Measurements from ENCODE around the gene MEF2D.

DNA sequence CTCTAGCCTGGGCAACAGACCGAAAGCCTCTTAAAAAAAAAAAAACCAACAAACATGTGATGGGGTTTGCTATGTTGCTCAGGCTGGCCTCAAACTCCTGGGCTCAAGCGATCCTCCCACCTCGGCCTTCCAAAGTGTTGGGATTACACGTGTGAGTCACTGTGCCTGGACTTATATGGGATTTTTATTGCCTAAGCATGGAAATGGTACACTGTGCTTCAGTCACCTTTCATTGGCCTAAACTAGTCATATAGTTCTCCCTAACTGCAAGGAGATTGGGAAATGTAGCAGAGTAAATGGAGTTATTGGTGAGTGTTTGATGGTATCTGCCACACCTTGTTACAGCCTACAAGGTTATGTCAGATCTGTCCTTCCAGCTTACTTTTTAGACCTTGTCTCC lies 17.2 kb upstream of the MEF2D start:
- TF ChIP-seq, protein P1, sequence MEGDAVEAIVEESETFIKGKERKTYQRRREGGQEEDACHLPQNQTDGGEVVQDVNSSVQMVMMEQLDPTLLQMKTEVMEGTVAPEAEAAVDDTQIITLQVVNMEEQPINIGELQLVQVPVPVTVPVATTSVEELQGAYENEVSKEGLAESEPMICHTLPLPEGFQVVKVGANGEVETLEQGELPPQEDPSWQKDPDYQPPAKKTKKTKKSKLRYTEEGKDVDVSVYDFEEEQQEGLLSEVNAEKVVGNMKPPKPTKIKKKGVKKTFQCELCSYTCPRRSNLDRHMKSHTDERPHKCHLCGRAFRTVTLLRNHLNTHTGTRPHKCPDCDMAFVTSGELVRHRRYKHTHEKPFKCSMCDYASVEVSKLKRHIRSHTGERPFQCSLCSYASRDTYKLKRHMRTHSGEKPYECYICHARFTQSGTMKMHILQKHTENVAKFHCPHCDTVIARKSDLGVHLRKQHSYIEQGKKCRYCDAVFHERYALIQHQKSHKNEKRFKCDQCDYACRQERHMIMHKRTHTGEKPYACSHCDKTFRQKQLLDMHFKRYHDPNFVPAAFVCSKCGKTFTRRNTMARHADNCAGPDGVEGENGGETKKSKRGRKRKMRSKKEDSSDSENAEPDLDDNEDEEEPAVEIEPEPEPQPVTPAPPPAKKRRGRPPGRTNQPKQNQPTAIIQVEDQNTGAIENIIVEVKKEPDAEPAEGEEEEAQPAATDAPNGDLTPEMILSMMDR (IDR thresholded peaks at IDR 0.05): no peak
- no peak for TF ChIP-seq EZH2 (IDR thresholded peaks at IDR 0.05; ENCODE audit: borderline replicate concordance, insufficient read depth, low read depth, low read length, poor library complexity, severe bottlenecking)
